CD4-positive, alpha-beta T cell (primary cell): ENCODE data around the gene NBEAL2. TPM values are rescaled to one million over a fixed set of nuclear protein-coding genes. Genes with fewer than 3 reads are reported as not detected.

Source experiments
- ATAC-seq: fragments of 200-7000 bp; cut with Tn5 transposase; one replicate; pipeline ENCODE4 v1.10.0; 2022; ENCODE audit warnings: mild to moderate bottlenecking; ENCODE audit not compliant: poor library complexity
- CTCF ChIA-PET: fragments of 350-600 bp; sonication (Branson Sonifier 250); formaldehyde crosslinking; loops from one replicate; lab custom pipeline; 2021; ENCODE audit warnings: antibody characterized with exemption, inconsistent platforms; lab: Charles Lee
- POLR2A ChIA-PET: fragments of 350-600 bp; sonication (Branson Sonifier 250); formaldehyde crosslinking; loops from one replicate; lab custom pipeline; 2021; ENCODE audit warnings: antibody characterized with exemption, inconsistent platforms; lab: Charles Lee
- DNase-seq, 14 experiments: peaks; one replicate each; pipeline ENCODE4 v3.0.0-alpha.2; 2013 to 2020; ENCODE audit warnings: mixed read lengths in 2 of 14
- H3K27ac ChIP-seq, 2 donors: one replicate each; pipeline versions ENCODE4 v1.5.1 to v1.7.0; 2013; ENCODE audit warnings: low read length in 2 of 2, low read depth in 1 of 2, mild to moderate bottlenecking in 1 of 2
- H3K27me3 ChIP-seq, 2 experiments: 1 replicate in 1 of 2; 2 replicates in 1 of 2; pipeline versions ENCODE4 v1.6.1 to v1.7.0; 2013; ENCODE audit warnings: low read length in 2 of 2, control low read depth in 1 of 2, mild to moderate bottlenecking in 1 of 2, moderate library complexity in 1 of 2; ENCODE audit not compliant: insufficient read depth in 2 of 2, control insufficient read depth in 1 of 2
- H3K36me3 ChIP-seq: one replicate; pipeline ENCODE4 v1.6.1; 2013; ENCODE audit warnings: low read length, control low read depth; ENCODE audit not compliant: insufficient read depth
- H3K4me1 ChIP-seq: one replicate; pipeline ENCODE4 v1.6.1; 2013; ENCODE audit warnings: low read length, control low read depth; ENCODE audit not compliant: insufficient read depth
- H3K4me3 ChIP-seq: one replicate; pipeline ENCODE4 v1.5.1; 2013; ENCODE audit warnings: mild to moderate bottlenecking, low read length, moderate library complexity
- H3K9me3 ChIP-seq, 2 experiments: 1 replicate in 1 of 2; 2 replicates in 1 of 2; pipeline versions ENCODE4 v1.6.1 to v1.7.0; 2013; ENCODE audit warnings: low read length in 2 of 2, mild to moderate bottlenecking in 2 of 2, control low read depth in 1 of 2, moderate library complexity in 1 of 2; ENCODE audit not compliant: control insufficient read depth in 1 of 2, insufficient read depth in 1 of 2
- H3K27ac Mint-ChIP-seq: one replicate; pipeline ENCODE4 v1.8.0; 2020; ENCODE audit warnings: mixed read lengths
- H3K27me3 Mint-ChIP-seq: one replicate; pipeline ENCODE4 v1.8.0; 2021; ENCODE audit warnings: mixed read lengths
- H3K36me3 Mint-ChIP-seq: one replicate; pipeline ENCODE4 v1.8.0; 2021; ENCODE audit warnings: low read depth, mixed read lengths
- H3K4me1 Mint-ChIP-seq: one replicate; pipeline ENCODE4 v1.8.0; 2021; ENCODE audit warnings: low read depth, mixed read lengths
- H3K4me3 Mint-ChIP-seq: one replicate; pipeline ENCODE4 v1.8.0; 2020; ENCODE audit warnings: mild to moderate bottlenecking, mixed read lengths
- H3K9me3 Mint-ChIP-seq: one replicate; pipeline ENCODE4 v1.8.0; 2020; ENCODE audit warnings: mixed read lengths
- intact Hi-C, 2 experiments: fragments of 100-400 bp; cut with DNase I in 1 of 2; cut with micrococcal nuclease in 1 of 2; formaldehyde crosslinking; loops; one replicate each; pipeline versions ENCODE4 v1.15.1 to v1.9.0; 2023 to 2025; cut with DNase I, micrococcal nuclease
- total RNA-seq, 174 experiments: library from RNA in 2 of 174; stranded (reverse) in 2 of 174; gene quantifications; one replicate each; pipeline ENCODE4 v1.2.3 and lab custom pipeline; 2021 to 2026
- TF ChIP-seq, protein P1 (sequence below): fragments of 200-600 bp; IDR thresholded peaks from one replicate; pipeline ENCODE4 v1.8.0; 2022; ENCODE audit warnings: antibody characterized with exemption, mild to moderate bottlenecking

The NBEAL2 gene
- total RNA-seq, 2 experiments from 2014 or later, result 163 to 170 TPM

DNA sequence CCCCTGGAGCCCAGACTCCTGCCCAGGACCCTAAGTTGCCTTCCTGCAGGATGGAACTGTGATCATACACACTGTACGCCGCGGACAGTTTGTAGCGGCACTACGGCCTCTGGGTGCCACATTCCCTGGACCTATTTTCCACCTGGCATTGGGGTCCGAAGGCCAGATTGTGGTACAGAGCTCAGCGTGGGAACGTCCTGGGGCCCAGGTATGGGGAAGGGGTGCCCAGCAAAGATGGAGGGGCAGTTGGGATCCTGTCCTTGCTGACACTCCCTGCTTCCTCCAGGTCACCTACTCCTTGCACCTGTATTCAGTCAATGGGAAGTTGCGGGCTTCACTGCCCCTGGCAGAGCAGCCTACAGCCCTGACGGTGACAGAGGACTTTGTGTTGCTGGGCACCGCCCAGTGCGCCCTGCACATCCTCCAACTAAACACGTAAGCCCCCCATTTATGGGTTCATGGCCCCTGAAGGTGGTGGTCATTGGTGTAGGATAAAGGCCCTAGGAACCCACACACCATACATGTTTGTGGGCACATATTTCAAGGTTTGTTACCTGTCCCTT is 28.8 kb downstream of the NBEAL2 start:
- no peak overlapping the region for H3K27ac ChIP-seq
- H3K27ac Mint-ChIP-seq, result peak overlapping the region; percentile 83
- H3K27me3 Mint-ChIP-seq, result no peaks in the 10 kb centered on the region
- ChIA-PET CTCF (no interaction called here), POLR2A (interaction anchor here (1.2 to 2.5 kb wide), 4 partner anchors 23 to 32 kb away, joined by 4 to 8 read pairs (median 5); partner anchors contain the start of genes CCDC12 and NBEAL2)
- no peaks in the 10 kb centered on the region for H3K9me3 Mint-ChIP-seq
- TF ChIP-seq, protein P1, sequence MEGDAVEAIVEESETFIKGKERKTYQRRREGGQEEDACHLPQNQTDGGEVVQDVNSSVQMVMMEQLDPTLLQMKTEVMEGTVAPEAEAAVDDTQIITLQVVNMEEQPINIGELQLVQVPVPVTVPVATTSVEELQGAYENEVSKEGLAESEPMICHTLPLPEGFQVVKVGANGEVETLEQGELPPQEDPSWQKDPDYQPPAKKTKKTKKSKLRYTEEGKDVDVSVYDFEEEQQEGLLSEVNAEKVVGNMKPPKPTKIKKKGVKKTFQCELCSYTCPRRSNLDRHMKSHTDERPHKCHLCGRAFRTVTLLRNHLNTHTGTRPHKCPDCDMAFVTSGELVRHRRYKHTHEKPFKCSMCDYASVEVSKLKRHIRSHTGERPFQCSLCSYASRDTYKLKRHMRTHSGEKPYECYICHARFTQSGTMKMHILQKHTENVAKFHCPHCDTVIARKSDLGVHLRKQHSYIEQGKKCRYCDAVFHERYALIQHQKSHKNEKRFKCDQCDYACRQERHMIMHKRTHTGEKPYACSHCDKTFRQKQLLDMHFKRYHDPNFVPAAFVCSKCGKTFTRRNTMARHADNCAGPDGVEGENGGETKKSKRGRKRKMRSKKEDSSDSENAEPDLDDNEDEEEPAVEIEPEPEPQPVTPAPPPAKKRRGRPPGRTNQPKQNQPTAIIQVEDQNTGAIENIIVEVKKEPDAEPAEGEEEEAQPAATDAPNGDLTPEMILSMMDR, result no peak
- H3K4me3 Mint-ChIP-seq, result peak overlapping the region; percentile 69
- H3K27me3 ChIP-seq, result no peaks in the 10 kb centered on the region
- peaks cover 10% of the 10 kb centered on the region for H3K4me1 ChIP-seq
- intact Hi-C loops, result loop anchor here in 1 of 2 experiments (2.0 kb wide), 1 partner anchor 20 kb away; no protein-coding TSS in a partner anchor
- H3K36me3 ChIP-seq, result peaks cover 56% of the 10 kb centered on the region
- no peaks in the 10 kb centered on the region for H3K9me3 ChIP-seq
- peaks cover 38% of the 10 kb centered on the region for H3K36me3 Mint-ChIP-seq
- H3K4me3 ChIP-seq, result no peak overlapping the region
- no peak for ATAC-seq
- DNase-seq, result peak in 2 of 14 experiments; percentile 2 to 32
- peaks cover 9% of the 10 kb centered on the region for H3K4me1 Mint-ChIP-seq

DNA sequence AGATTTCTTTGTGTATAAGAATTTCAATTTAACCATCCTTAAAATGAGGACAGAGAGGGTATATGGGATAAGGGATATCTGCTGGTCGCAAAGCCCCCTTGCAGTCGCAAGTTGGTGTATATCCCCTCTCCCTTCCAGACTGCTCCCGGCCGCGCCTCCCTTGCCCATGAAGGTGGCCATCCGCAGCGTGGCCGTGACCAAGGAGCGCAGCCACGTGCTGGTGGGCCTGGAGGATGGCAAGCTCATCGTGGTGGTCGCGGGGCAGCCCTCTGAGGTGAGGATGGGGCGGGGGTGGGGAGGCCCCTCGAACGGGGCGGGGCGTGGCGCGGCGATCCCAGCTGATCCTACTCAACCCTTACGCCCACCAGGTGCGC is 29.4 kb downstream of the NBEAL2 start:
- peaks cover 36% of the 10 kb centered on the region for H3K36me3 Mint-ChIP-seq
- CTCF ChIA-PET, result no interaction called here
- H3K9me3 Mint-ChIP-seq, result no peaks in the 10 kb centered on the region
- no peaks in the 10 kb centered on the region for H3K27me3 ChIP-seq
- no peak overlapping the region for H3K27ac ChIP-seq
- H3K4me1 ChIP-seq, result peaks cover 10% of the 10 kb centered on the region
- peak overlapping the region; percentile 69 for H3K4me3 Mint-ChIP-seq
- H3K4me3 ChIP-seq, result peak overlapping the region; percentile 51
- TF ChIP-seq, protein P1, result no peak
- no peak for ATAC-seq
- no peaks in the 10 kb centered on the region for H3K27me3 Mint-ChIP-seq
- intact Hi-C loops, result loop anchor here in 1 of 2 experiments (2.0 kb wide), 1 partner anchor 20 kb away; no protein-coding TSS in a partner anchor
- H3K4me1 Mint-ChIP-seq, result peaks cover 9% of the 10 kb centered on the region
- H3K27ac Mint-ChIP-seq, result peak overlapping the region; percentile 83
- H3K36me3 ChIP-seq, result peaks cover 56% of the 10 kb centered on the region
- no peak for DNase-seq
- POLR2A ChIA-PET, result interaction anchor here (1.0 to 1.6 kb wide), 10 partner anchors 19 to 156 kb away, joined by 3 to 15 read pairs (median 4); partner anchors contain the start of genes CCDC12, NBEAL2 and SETD2
- H3K9me3 ChIP-seq, result no peaks in the 10 kb centered on the region

DNA sequence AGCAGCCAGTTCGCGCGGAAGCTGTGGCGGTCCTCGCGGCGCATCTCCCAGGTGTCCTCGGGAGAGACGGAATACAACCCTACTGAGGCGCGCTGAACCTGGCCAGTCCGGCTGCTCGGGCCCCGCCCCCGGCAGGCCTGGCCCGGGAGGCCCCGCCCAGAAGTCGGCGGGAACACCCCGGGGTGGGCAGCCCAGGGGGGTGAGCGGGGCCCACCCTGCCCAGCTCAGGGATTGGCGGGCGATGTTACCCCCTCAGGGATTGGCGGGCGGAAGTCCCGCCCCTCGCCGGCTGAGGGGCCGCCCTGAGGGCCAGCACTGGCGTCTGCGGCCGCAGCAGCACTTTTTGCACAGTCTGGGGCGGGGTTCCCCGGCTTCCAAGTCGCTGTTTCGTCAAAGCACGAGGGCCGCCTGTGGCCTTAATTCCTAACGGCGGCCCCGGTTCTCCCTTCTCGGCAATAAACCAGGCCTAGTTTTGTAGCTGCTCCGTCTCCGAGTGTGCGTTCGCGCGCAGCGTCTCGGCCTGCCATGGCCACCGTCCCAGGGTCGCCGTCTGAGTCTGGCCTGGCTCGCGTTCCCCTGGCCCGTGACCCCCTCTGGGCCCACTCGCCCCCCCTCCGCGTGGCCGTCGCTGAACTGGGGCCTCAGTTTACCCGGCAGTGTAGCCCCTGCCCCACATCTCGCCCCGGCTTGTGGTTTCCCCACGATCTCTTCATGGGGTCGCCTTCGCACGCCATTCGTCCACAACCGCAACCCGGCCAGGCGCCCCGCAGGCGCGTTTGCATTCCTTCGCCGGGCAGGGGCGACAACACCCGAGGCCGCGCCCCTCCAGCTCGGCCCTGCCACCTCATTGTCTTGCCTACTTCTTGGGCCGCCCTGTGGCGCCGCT is 30.0 kb downstream of the NBEAL2 start:
- Mint-ChIP-seq H3K27ac (peak overlapping the region; percentile 59), H3K27me3 (no peaks in the 10 kb centered on the region), H3K4me3 (peak overlapping the region; percentile 71), H3K4me1 (peaks cover 9% of the 10 kb centered on the region), H3K36me3 (peaks cover 36% of the 10 kb centered on the region), H3K9me3 (no peaks in the 10 kb centered on the region)
- POLR2A ChIA-PET, result interaction anchor here (1.0 to 1.6 kb wide), 10 partner anchors 19 to 155 kb away, joined by 3 to 15 read pairs (median 4); partner anchors contain the start of genes CCDC12, NBEAL2 and SETD2
- CTCF ChIA-PET, result no interaction called here
- Histone ChIP-seq H3K27me3 (no peaks in the 10 kb centered on the region), H3K4me1 (peaks cover 10% of the 10 kb centered on the region), H3K9me3 (no peaks in the 10 kb centered on the region), H3K4me3 (peak overlapping the region; percentile 51), H3K27ac (peak overlapping the region in 1 of 2 donors; percentile 50), H3K36me3 (peaks cover 55% of the 10 kb centered on the region)
- TF ChIP-seq, protein P1, result no peak
- DNase-seq, result peak; percentile 30 to 85 (median 70)
- peak; percentile 88 for ATAC-seq
- intact Hi-C loops, result loop anchor here in 1 of 2 experiments (2.0 to 5.0 kb wide), 3 partner anchors 21 to 313 kb away; no protein-coding TSS in a partner anchor
